Activated CD4-positive, alpha-beta memory T cell treated with anti-CD3 and anti-CD28 coated beads, Interleukin-2, amount 10 ng/mL, durations not matched to agents 7 days and 5 days (primary cell): ENCODE measurements around the gene RXRA. TPM values are rescaled to one million over a fixed set of nuclear protein-coding genes. Genes with fewer than 3 reads are reported as not detected.
"Not testable (repeated sequence)": the region's sequence is repeated elsewhere in the genome, so short reads cannot be mapped to it uniquely, and the experiment has no call there.

ENCODE experiments used
- CTCF ChIA-PET: fragments of 350-600 bp; sonication (Branson Sonifier 250); formaldehyde crosslinking; loops from one replicate; lab custom pipeline; 2021; ENCODE audit warnings: antibody characterized with exemption, inconsistent platforms; lab: Charles Lee
- POLR2A ChIA-PET: fragments of 350-600 bp; sonication (Branson Sonifier 250); formaldehyde crosslinking; loops from one replicate; lab custom pipeline; 2021; ENCODE audit warnings: antibody characterized with exemption; lab: Charles Lee
- DNase-seq: peaks from one replicate; pipeline ENCODE4 v3.0.0-alpha.2; 2020
- H3K27ac Mint-ChIP-seq: one replicate; pipeline ENCODE4 v1.8.0; 2021; ENCODE audit warnings: mild to moderate bottlenecking, mixed read lengths
- H3K27me3 Mint-ChIP-seq: one replicate; pipeline ENCODE4 v1.8.0; 2021; ENCODE audit warnings: mixed read lengths
- H3K36me3 Mint-ChIP-seq: one replicate; pipeline ENCODE4 v1.8.0; 2021; ENCODE audit warnings: low read depth, mixed read lengths
- H3K4me1 Mint-ChIP-seq: one replicate; pipeline ENCODE4 v1.8.0; 2021; ENCODE audit warnings: mixed read lengths
- H3K4me3 Mint-ChIP-seq: one replicate; pipeline ENCODE4 v1.8.0; 2021; ENCODE audit warnings: mild to moderate bottlenecking, mixed read lengths
- H3K9me3 Mint-ChIP-seq: one replicate; pipeline ENCODE4 v1.8.0; 2021; ENCODE audit warnings: mixed read lengths
- total RNA-seq, 2 experiments: library from RNA; stranded (reverse); gene quantifications; one replicate each; pipeline ENCODE4 v1.2.3, GENCODE V29; 2021

Gene RXRA
- total RNA-seq, 2 experiments from 2014 or later = 7.0 to 7.8 TPM

GRCh38 chr9:134297083-134297410 is 29.2 kb upstream of the RXRA start:
- H3K36me3 Mint-ChIP-seq = no peaks in the 10 kb centered on the region
- H3K27ac Mint-ChIP-seq = no peak overlapping the region
- H3K4me3 Mint-ChIP-seq = no peak overlapping the region
- CTCF ChIA-PET = no interaction called here
- POLR2A ChIA-PET = no interaction called here
- peaks cover 26% of the 10 kb centered on the region for H3K27me3 Mint-ChIP-seq
- no peaks in the 10 kb centered on the region for H3K9me3 Mint-ChIP-seq
- peaks cover 16% of the 10 kb centered on the region for H3K4me1 Mint-ChIP-seq
- DNase-seq = no peak

GRCh38 chr9:134297576-134297975 is 28.7 kb upstream of the RXRA start:
- ChIA-PET POLR2A (no interaction called here), CTCF (no interaction called here)
- Mint-ChIP-seq H3K4me3 (no peak overlapping the region), H3K27me3 (peaks cover 26% of the 10 kb centered on the region), H3K4me1 (peaks cover 20% of the 10 kb centered on the region), H3K9me3 (no peaks in the 10 kb centered on the region), H3K36me3 (no peaks in the 10 kb centered on the region), H3K27ac (no peak overlapping the region)
- DNase-seq = no peak

- Mint-ChIP-seq H3K4me1 (peaks cover 23% of the 10 kb centered on the region), H3K27ac (no peak overlapping the region), H3K36me3 (no peaks in the 10 kb centered on the region), H3K9me3 (no peaks in the 10 kb centered on the region), H3K4me3 (no peak overlapping the region), H3K27me3 (peaks cover 26% of the 10 kb centered on the region)
- POLR2A ChIA-PET = no interaction called here
- no peak for DNase-seq
- CTCF ChIA-PET = no interaction called here
Measured at GRCh38 chr9:134298000-134298399, 28.3 kb upstream of the RXRA start.

- Mint-ChIP-seq H3K4me1 (peaks cover 23% of the 10 kb centered on the region), H3K4me3 (no peak overlapping the region), H3K9me3 (no peaks in the 10 kb centered on the region), H3K36me3 (no peaks in the 10 kb centered on the region), H3K27me3 (peaks cover 28% of the 10 kb centered on the region), H3K27ac (no peak overlapping the region)
- CTCF ChIA-PET = no interaction called here
- POLR2A ChIA-PET = no interaction called here
- DNase-seq = no peak
Measured at GRCh38 chr9:134299068-134299467, 27.2 kb upstream of the RXRA start.

GRCh38 chr9:134299883-134300282 is 26.4 kb upstream of the RXRA start:
- no peak overlapping the region for H3K27ac Mint-ChIP-seq
- H3K4me1 Mint-ChIP-seq = peaks cover 23% of the 10 kb centered on the region
- H3K9me3 Mint-ChIP-seq = no peaks in the 10 kb centered on the region
- ChIA-PET POLR2A (no interaction called here), CTCF (interaction anchor here (1.0 kb wide), 1 partner anchor 129 kb away, joined by 3 read pairs; no protein-coding TSS in a partner anchor)
- no peaks in the 10 kb centered on the region for H3K36me3 Mint-ChIP-seq
- peaks cover 28% of the 10 kb centered on the region for H3K27me3 Mint-ChIP-seq
- H3K4me3 Mint-ChIP-seq = no peak overlapping the region
- DNase-seq = no peak

- CTCF ChIA-PET = interaction anchor here (0.8 to 1.8 kb wide), 5 partner anchors 16 to 137 kb away, joined by 3 to 6 read pairs (median 4); partner anchors contain the start of gene RNU6ATAC
- peak; percentile 83 for DNase-seq
- peak overlapping the region; percentile 55 for H3K27ac Mint-ChIP-seq
- peaks cover 28% of the 10 kb centered on the region for H3K27me3 Mint-ChIP-seq
- H3K4me3 Mint-ChIP-seq = no peak overlapping the region
- peaks cover 23% of the 10 kb centered on the region for H3K4me1 Mint-ChIP-seq
- no peaks in the 10 kb centered on the region for H3K36me3 Mint-ChIP-seq
- POLR2A ChIA-PET = interaction anchor here (0.9 to 1.4 kb wide), 3 partner anchors 16 to 90 kb away, joined by 3 to 4 read pairs (median 3); no protein-coding TSS in a partner anchor
- no peaks in the 10 kb centered on the region for H3K9me3 Mint-ChIP-seq
Measured at GRCh38 chr9:134301387-134302129, 24.7 kb upstream of the RXRA start.

- Mint-ChIP-seq H3K4me1 (peaks cover 23% of the 10 kb centered on the region), H3K9me3 (no peaks in the 10 kb centered on the region), H3K4me3 (no peak overlapping the region), H3K36me3 (no peaks in the 10 kb centered on the region), H3K27me3 (peaks cover 28% of the 10 kb centered on the region), H3K27ac (no peak overlapping the region)
- DNase-seq = no peak
- POLR2A ChIA-PET = interaction anchor here (0.9 to 1.4 kb wide), 3 partner anchors 16 to 89 kb away, joined by 3 to 4 read pairs (median 3); no protein-coding TSS in a partner anchor
- CTCF ChIA-PET = interaction anchor here (0.8 to 1.8 kb wide), 5 partner anchors 17 to 138 kb away, joined by 3 to 6 read pairs (median 4); partner anchors contain the start of gene RNU6ATAC
Measured at GRCh38 chr9:134302130-134302817, 24.0 kb upstream of the RXRA start.

- DNase-seq = no peak
- Mint-ChIP-seq H3K9me3 (no peaks in the 10 kb centered on the region), H3K27me3 (peaks cover 27% of the 10 kb centered on the region), H3K4me3 (no peak overlapping the region), H3K27ac (no peak overlapping the region), H3K36me3 (no peaks in the 10 kb centered on the region), H3K4me1 (peaks cover 23% of the 10 kb centered on the region)
- CTCF ChIA-PET = no interaction called here
- POLR2A ChIA-PET = no interaction called here
Measured at GRCh38 chr9:134303601-134304000, 22.7 kb upstream of the RXRA start.

- CTCF ChIA-PET = no interaction called here
- Mint-ChIP-seq H3K36me3 (no peaks in the 10 kb centered on the region), H3K27me3 (peaks cover 24% of the 10 kb centered on the region), H3K27ac (no peak overlapping the region), H3K4me3 (no peak overlapping the region), H3K4me1 (peaks cover 23% of the 10 kb centered on the region), H3K9me3 (no peaks in the 10 kb centered on the region)
- no peak for DNase-seq
- POLR2A ChIA-PET = no interaction called here
Measured at GRCh38 chr9:134304261-134304660, 22.0 kb upstream of the RXRA start.

- ChIA-PET POLR2A (no interaction called here), CTCF (no interaction called here)
- no peak for DNase-seq
- H3K27ac Mint-ChIP-seq = no peak overlapping the region
- no peaks in the 10 kb centered on the region for H3K9me3 Mint-ChIP-seq
- H3K4me1 Mint-ChIP-seq = peaks cover 23% of the 10 kb centered on the region
- H3K4me3 Mint-ChIP-seq = no peak overlapping the region
- peaks cover 27% of the 10 kb centered on the region for H3K27me3 Mint-ChIP-seq
- no peaks in the 10 kb centered on the region for H3K36me3 Mint-ChIP-seq
Measured at GRCh38 chr9:134304690-134305089, 21.6 kb upstream of the RXRA start.

GRCh38 chr9:134305533-134305932 is 20.7 kb upstream of the RXRA start:
- POLR2A ChIA-PET = no interaction called here
- CTCF ChIA-PET = no interaction called here
- DNase-seq = no peak
- Mint-ChIP-seq H3K4me1 (peaks cover 19% of the 10 kb centered on the region), H3K36me3 (no peaks in the 10 kb centered on the region), H3K4me3 (no peak overlapping the region), H3K9me3 (no peaks in the 10 kb centered on the region), H3K27ac (no peak overlapping the region), H3K27me3 (peaks cover 20% of the 10 kb centered on the region)

- H3K9me3 Mint-ChIP-seq, DNase-seq, POLR2A ChIA-PET, H3K27ac Mint-ChIP-seq, CTCF ChIA-PET, H3K36me3 Mint-ChIP-seq, H3K4me3 Mint-ChIP-seq: not testable (repeated sequence)
- Mint-ChIP-seq H3K27me3 (peaks cover 18% of the 10 kb centered on the region), H3K4me1 (peaks cover 16% of the 10 kb centered on the region)
Measured at GRCh38 chr9:134306042-134306441, 20.2 kb upstream of the RXRA start.
